HepG2 (cell line): ENCODE measurements around the gene DIPK1B. TPM values are rescaled to one million over a fixed set of nuclear protein-coding genes. Genes with fewer than 3 reads are reported as not detected.

ENCODE experiments used
- ATAC-seq: fragments of 200-7000 bp; cut with Tn5 transposase; 3 replicates; pipeline ENCODE4 v1.9.1; 2020; ENCODE audit warnings: mild to moderate bottlenecking, moderate library complexity
- BruUV-seq: library from RNA; stranded (reverse); fragments of 400-500 nt; replicated peaks from 2 replicates; lab custom pipeline; 2021; lab: Mats Ljungman, UMichigan
- CTCF ChIA-PET: fragments of 300-600 bp; formaldehyde crosslinking; extraction: SDS; loops from one replicate; lab custom pipeline; 2021; ENCODE audit warnings: low total read pairs, inconsistent platforms, low intra/inter-chr PET ratio; lab: Yijun Ruan, JAX
- POLR2A ChIA-PET: fragments of 350-600 bp; sonication (Branson Sonifier 250); formaldehyde crosslinking; loops from one replicate; lab custom pipeline; 2020; ENCODE audit warnings: antibody characterized with exemption, inconsistent platforms; lab: Yijun Ruan, JAX
- DNase-seq: peaks from one replicate; pipeline ENCODE4 v3.0.0-alpha.2; 2015; ENCODE audit warnings: low spot score
- FAIRE-seq: peaks from 3 replicates; lab custom pipeline; 2011; peaks lifted over from hg19 to GRCh38; lab: Jason Lieb, UNC
- H2AFZ ChIP-seq: one replicate; pipeline ENCODE4 v1.6.1; 2011; ENCODE audit warnings: low read length, inconsistent platforms
- H3K27ac ChIP-seq: fragments of 300-600 bp; 3 replicates; pipeline ENCODE4 v1.8.0; 2011; ENCODE audit warnings: mixed run types, mild to moderate bottlenecking, mixed read lengths, low read length, inconsistent platforms; ENCODE audit not compliant: insufficient read depth; ENCODE audit errors: extremely low read length
- H3K27me3 ChIP-seq, 2 experiments: fragments of 200-600 bp in 1 of 2; 2 replicates in 1 of 2; 3 replicates in 1 of 2; pipeline versions ENCODE4 v1.6.0 to v1.8.0; 2011; ENCODE audit warnings: low read length in 2 of 2, mild to moderate bottlenecking in 2 of 2, moderate library complexity in 2 of 2, inconsistent platforms in 1 of 2; ENCODE audit not compliant: insufficient read depth in 2 of 2, control insufficient read depth in 1 of 2
- H3K36me3 ChIP-seq, 2 experiments: fragments of 200-600 bp in 1 of 2; replicated peaks in 1 of 2; 2 replicates in 1 of 2; 3 replicates in 1 of 2; pipeline versions ENCODE4 v1.5.1 to v1.8.0; 2011; ENCODE audit warnings: low read length in 2 of 2, inconsistent platforms in 1 of 2; ENCODE audit not compliant: insufficient read depth in 2 of 2, control insufficient read depth in 1 of 2
- H3K4me1 ChIP-seq: 2 replicates; pipeline ENCODE4 v1.5.1; 2012; ENCODE audit warnings: low read length, inconsistent platforms; ENCODE audit not compliant: insufficient read depth
- H3K4me2 ChIP-seq: 2 replicates; pipeline ENCODE4 v1.6.0; 2011; ENCODE audit warnings: low read depth, low read length, inconsistent platforms
- H3K4me3 ChIP-seq, 3 experiments: fragments of 200-600 bp in 1 of 3; sonication (generic), shearing (Covaris generic) in 1 of 3; replicated peaks in 1 of 3; 2 replicates each; pipeline ENCODE4 v1.5.1; 2011 to 2016; ENCODE audit warnings: low read length in 3 of 3, inconsistent platforms in 2 of 3, low read depth in 2 of 3, mild to moderate bottlenecking in 2 of 3, control low read depth in 1 of 3, mixed read lengths in 1 of 3; ENCODE audit not compliant: insufficient read depth in 1 of 3
- H3K79me2 ChIP-seq: one replicate; pipeline ENCODE4 v1.6.1; 2011; ENCODE audit warnings: low read length, inconsistent platforms; ENCODE audit not compliant: insufficient read depth
- H3K9ac ChIP-seq: 2 replicates; pipeline ENCODE4 v1.6.0; 2011; ENCODE audit warnings: mild to moderate bottlenecking, low read depth, low read length, inconsistent platforms; ENCODE audit not compliant: insufficient read depth
- H3K9me3 ChIP-seq: 2 replicates; pipeline ENCODE4 v1.5.1; 2012; ENCODE audit warnings: mild to moderate bottlenecking, low read length
- H4K20me1 ChIP-seq: 2 replicates; pipeline ENCODE4 v1.6.0; 2011; ENCODE audit warnings: inconsistent platforms, mild to moderate bottlenecking, low read length, moderate library complexity; ENCODE audit not compliant: insufficient read depth
- ATF4 ChIP-seq, 2 experiments: fragments of 450-650 bp in 1 of 2; sonication (generic) in 1 of 2; formaldehyde crosslinking; IDR thresholded peaks; 2 replicates each; pipeline versions ENCODE4 v1.5.0 to v1.8.0; 2020 to 2022; ENCODE audit warnings: mild to moderate bottlenecking in 1 of 2, missing genetic modification reagents in 1 of 2
- FOXK2 ChIP-seq: fragments of 450-650 bp; IDR thresholded peaks from 2 replicates; pipeline ENCODE4 v1.6.1; 2016
- KLF12 ChIP-seq: sonication (generic); formaldehyde crosslinking; IDR thresholded peaks from 2 replicates; pipeline ENCODE4 v1.4.0; 2020; ENCODE audit warnings: missing genetic modification reagents, borderline replicate concordance
- KLF6 ChIP-seq: IDR thresholded peaks from 2 replicates; pipeline ENCODE4 v1.8.0; 2016; ENCODE audit warnings: missing biosample characterization, missing genetic modification reagents
- ONECUT2 ChIP-seq: sonication (generic); formaldehyde crosslinking; IDR thresholded peaks from 2 replicates; pipeline ENCODE4 v1.4.0; 2020; ENCODE audit warnings: missing genetic modification reagents
- SKIL ChIP-seq: sonication (generic); formaldehyde crosslinking; IDR thresholded peaks from 2 replicates; pipeline ENCODE4 v1.8.0; 2022; ENCODE audit warnings: missing genetic modification reagents, mild to moderate bottlenecking, moderate library complexity, borderline replicate concordance
- TERF1 ChIP-seq: sonication (generic); formaldehyde crosslinking; IDR thresholded peaks from 2 replicates; pipeline ENCODE4 v1.8.0; 2022; ENCODE audit warnings: mild to moderate bottlenecking, missing genetic modification reagents, moderate library complexity
- TOE1 ChIP-seq: sonication (generic); formaldehyde crosslinking; IDR thresholded peaks from 2 replicates; pipeline ENCODE4 v1.4.0; 2020; ENCODE audit warnings: mild to moderate bottlenecking, missing genetic modification reagents
- ZBTB33 ChIP-seq: sonication (generic); formaldehyde crosslinking; IDR thresholded peaks from 2 replicates; pipeline ENCODE4 v1.4.0; 2020; ENCODE audit warnings: missing genetic modification reagents
- ZNF232 ChIP-seq: sonication (generic); formaldehyde crosslinking; IDR thresholded peaks from 2 replicates; pipeline ENCODE4 v1.4.0; 2020; ENCODE audit warnings: missing genetic modification reagents, borderline replicate concordance
- ZNF3 ChIP-seq: IDR thresholded peaks from 2 replicates; pipeline ENCODE4 v1.7.0; 2017; ENCODE audit warnings: inconsistent platforms
- ZNF496 ChIP-seq: sonication (generic); formaldehyde crosslinking; IDR thresholded peaks from 2 replicates; pipeline ENCODE4 v1.8.1; 2023; ENCODE audit warnings: mild to moderate bottlenecking, moderate library complexity, missing genetic modification reagents; ENCODE audit not compliant: insufficient replicate concordance
- ZNF546 ChIP-seq: sonication (generic); formaldehyde crosslinking; conservative IDR thresholded peaks from 2 replicates; pipeline ENCODE4 v1.8.1; 2023; ENCODE audit warnings: mild to moderate bottlenecking, missing genetic modification reagents
- ZSCAN22 ChIP-seq: sonication (generic); formaldehyde crosslinking; IDR thresholded peaks from 2 replicates; pipeline ENCODE4 v1.4.0; 2020; ENCODE audit warnings: mild to moderate bottlenecking, missing genetic modification reagents
- WGBS: methylation state at CpG from one replicate; pipeline ENCODE4 v1.1.6; 2017; ENCODE audit warnings: low lambda C conversion rate; 5-methylcytosine and 5-hydroxymethylcytosine counted together
- in situ Hi-C: cut with HindIII; loops from 2 replicates; pipeline ENCODE4 v1.10.0; 2017; ENCODE audit warnings: low pct_unique_long_range_greater_than_20kb; ENCODE audit not compliant: extremely low pct_ligation_motif_present
- intact Hi-C: fragments of 100-400 bp; cut with micrococcal nuclease; formaldehyde crosslinking; loops from one replicate; pipeline ENCODE4 v1.10.0; 2022; ENCODE audit not compliant: unreplicated experiment
- polyA plus RNA-seq, 8 experiments: library from polyadenylated mRNA; depleted of rRNA in 3 of 8; stranded (reverse) in 7 of 8; unstranded in 1 of 8; fragments of >200 nt; fragmentation: Illumina TruSeq in 4 of 8; extraction: Trizol in 4 of 8; gene quantifications; 2 replicates each; pipeline versions ENCODE4 v1.2.1 to v1.2.3, GENCODE V29; 2011 to 2016; ENCODE audit warnings: low read depth in 4 of 8, missing spikeins in 1 of 8, mixed read lengths in 1 of 8; ENCODE audit not compliant: insufficient read depth in 1 of 8
- total RNA-seq, 5 experiments: library from RNA; depleted of rRNA; stranded (reverse); fragments of >200 nt; fragmentation: Illumina TruSeq; extraction: Trizol; gene quantifications; 2 replicates each; pipeline ENCODE4 v1.2.3, GENCODE V29; 2016; ENCODE audit warnings: low read depth in 1 of 5

The DIPK1B gene
- total and polyA plus RNA-seq, 2 of the 13 experiments (the other 11 are each of a cell fraction or from before 2014, with no cell fraction given) = 0.18 to 3.9 TPM

GRCh38 chr9:136681945-136682699 lies 30.2 kb upstream of the DIPK1B start (continued):
- TF ChIP-seq KLF12 (CRISPR knock-in tag) (no peak), ATF4 (CRISPR knock-in tag; IDR thresholded peaks at IDR 0.05) (no peak), ZSCAN22 (CRISPR knock-in tag) (no peak), ZNF232 (CRISPR knock-in tag) (no peak), ZNF546 (CRISPR knock-in tag) (no peak), TERF1 (CRISPR knock-in tag) (no peak)

- no peaks in the 10 kb centered on the region for H3K36me3 ChIP-seq
- ChIA-PET CTCF (no interaction called here), POLR2A (interaction anchor here (0.8 kb wide), 1 partner anchor 47 kb away, joined by 3 read pairs; no protein-coding TSS in a partner anchor)
- no peak overlapping the region for H3K4me3 ChIP-seq
- DNase-seq (no peak), ATAC-seq (no peak), FAIRE-seq (no peak)
- peaks cover 55% of the 10 kb centered on the region for H3K4me1 ChIP-seq
- H3K9ac ChIP-seq = no peak overlapping the region
- H2AFZ ChIP-seq = no peak overlapping the region
- peaks cover 2 to 24% of the 10 kb centered on the region in 2 experiments; a peak in 4 of 5 replicates for H3K27me3 ChIP-seq
- no peak for TF ChIP-seq TOE1
- no peak for TF ChIP-seq ZNF496 (CRISPR knock-in tag)
- TF ChIP-seq ZNF3 = no peak
- TF ChIP-seq ZBTB33 (CRISPR knock-in tag) = no peak
- no peak for TF ChIP-seq ONECUT2 (CRISPR knock-in tag)
- TF ChIP-seq KLF6 = no peak
- TF ChIP-seq SKIL (CRISPR knock-in tag) = no peak
- TF ChIP-seq FOXK2 = no peak
- no peaks in the 10 kb centered on the region for H3K9me3 ChIP-seq
- in situ Hi-C loops = no loop called here
- 72% methylated on average over 6 of the region's 10 CpGs for WGBS
- no peak overlapping the region for H3K27ac ChIP-seq
- no TSS peak for BruUV-seq
- intact Hi-C loops = no loop called here
- no peaks in the 10 kb centered on the region for H4K20me1 ChIP-seq
- no peak overlapping the region for H3K4me2 ChIP-seq
- H3K79me2 ChIP-seq = no peaks in the 10 kb centered on the region
Observed at GRCh38 chr9:136682710-136683109, 29.7 kb upstream of the DIPK1B start.
